Lower leg skin (tissue), 3 donors: ENCODE results near the gene KRT3.

Source experiments
- CTCF ChIP-seq, 3 donors: fragments of 450-650 bp; IDR thresholded peaks; one replicate each; pipeline ENCODE4 v1.5.1; 2016; ENCODE audit warnings: antibody characterized with exemption in 3 of 3, mild to moderate bottlenecking in 3 of 3, moderate library complexity in 2 of 3
- POLR2A ChIP-seq, 2 donors: fragments of 450-650 bp; IDR thresholded peaks; one replicate each; pipeline ENCODE4 v1.6.1; 2016 to 2017; ENCODE audit warnings: antibody characterized with exemption in 2 of 2, mild to moderate bottlenecking in 1 of 2, moderate library complexity in 1 of 2

- no peak for TF ChIP-seq CTCF (IDR thresholded peaks at IDR 0.05)
- no peak for TF ChIP-seq POLR2A (IDR thresholded peaks at IDR 0.05)
Measured at GRCh38 chr12:52787324-52788191, 8.4 kb downstream of the KRT3 start.
